ENCODE measurements around the gene FCER1G. TPM values are rescaled to one million over a fixed set of nuclear protein-coding genes. Genes with fewer than 3 reads are reported as not detected.

Gene FCER1G
- total and polyA plus RNA-seq, 2 of the 4 experiments (the other 2 are of a cell fraction), result 0.44 TPM; not detected in 1

DNA sequence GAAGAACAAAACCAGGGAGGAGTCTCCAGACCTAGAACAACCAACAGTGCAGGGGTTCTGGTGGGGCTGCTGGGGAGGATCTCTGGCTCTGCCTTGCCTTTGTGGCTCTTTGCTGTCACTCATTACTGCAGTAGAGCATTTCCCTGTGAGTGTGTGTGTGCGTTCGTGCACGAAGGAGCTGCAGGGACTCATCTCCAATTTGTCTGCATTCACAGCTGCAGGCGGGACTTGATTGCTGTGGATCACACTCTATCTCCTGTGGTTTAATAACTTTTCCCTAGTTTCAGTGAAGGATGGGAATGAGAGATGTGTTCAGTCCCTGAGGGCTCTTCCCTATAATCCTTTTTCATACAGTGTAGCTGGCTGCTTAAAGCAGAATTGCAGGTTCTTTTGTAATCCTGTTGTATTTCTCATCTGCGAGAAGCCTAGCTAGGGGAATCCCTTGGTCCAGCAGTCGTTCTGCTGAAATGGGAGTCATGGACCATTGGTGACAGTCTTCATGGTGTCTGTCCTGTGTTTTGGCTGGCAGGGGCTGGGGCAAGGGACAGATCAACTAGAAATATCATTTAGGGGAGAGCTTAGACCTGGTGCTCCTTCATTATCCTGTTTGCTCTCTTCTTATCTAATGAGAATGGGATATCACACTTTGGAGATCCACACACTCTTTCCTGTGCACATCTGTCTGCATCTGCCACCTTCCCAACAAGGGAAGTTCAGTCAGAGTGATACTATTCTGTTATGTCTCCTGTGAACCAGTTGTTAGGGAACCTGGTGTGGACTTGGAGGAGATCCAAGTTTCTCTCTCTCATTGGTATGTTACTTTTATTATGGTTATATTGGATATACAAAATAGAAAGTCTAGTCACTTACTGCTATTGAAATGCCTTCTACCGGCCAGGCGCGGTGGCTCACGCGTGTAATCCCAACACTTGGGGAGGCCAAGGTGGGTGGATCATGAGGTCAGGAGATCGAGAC lies 46.5 kb downstream of the FCER1G start:
- Histone ChIP-seq H4K20me1 (ENCODE audit: insufficient read depth, low read length) (no peaks in the 10 kb centered on the region), H3K18ac (ENCODE audit: low read depth, low read length) (no peak overlapping the region), H3K4me1 (ENCODE audit: control insufficient read depth, insufficient read depth, low read length) (no peaks in the 10 kb centered on the region), H4K5ac (ENCODE audit: low read depth, low read length) (no peak overlapping the region), H3K27me3 (ENCODE audit: control insufficient read depth, insufficient read depth, low read length) (peaks cover 36% of the 10 kb centered on the region), H2BK5ac (ENCODE audit: low read depth, low read length, poor library complexity, severe bottlenecking) (no peak overlapping the region), H3K9ac (ENCODE audit: low read depth, low read length) (no peak overlapping the region), H2BK20ac (ENCODE audit: low read depth, low read length) (no peak overlapping the region), H3K23ac (ENCODE audit: low read depth, low read length) (no peak overlapping the region), H3K36me3 (ENCODE audit: control insufficient read depth, insufficient read depth, low read length) (no peaks in the 10 kb centered on the region), H3K9me3 (ENCODE audit: control insufficient read depth, insufficient read depth, low read length) (peaks cover 11% of the 10 kb centered on the region), H3K4me2 (ENCODE audit: low read depth, low read length) (no peak overlapping the region), H3K4ac (ENCODE audit: low read depth, low read length) (no peak overlapping the region), H3K79me1 (ENCODE audit: low read depth in 1 of 2, low read length in 2 of 2) (no peaks in the 10 kb centered on the region), H4K8ac (ENCODE audit: low read depth in 2 of 2, low read length in 2 of 2) (no peak overlapping the region), H2BK15ac (ENCODE audit: low read depth, low read length) (no peak overlapping the region), H3K9me1 (ENCODE audit: insufficient read depth, low read length) (no peaks in the 10 kb centered on the region), H4K91ac (ENCODE audit: insufficient read depth, low read depth, low read length) (no peak overlapping the region), H2AFZ (replicated peaks; ENCODE audit: low read length, poor library complexity) (no peak overlapping the region), H3K14ac (replicated peaks; ENCODE audit: low read depth, low read length) (no peak overlapping the region), H2AK5ac (ENCODE audit: low read depth, low read length) (no peak overlapping the region), H3K4me3 (ENCODE audit: insufficient read depth, low read depth, low read length) (no peak overlapping the region), H2BK120ac (ENCODE audit: low read depth, low read length) (no peak overlapping the region), H3K56ac (ENCODE audit: extremely low read depth, insufficient read depth, low read length) (no peak overlapping the region), H3K27ac (ENCODE audit: insufficient read depth, low read length) (no peak overlapping the region), H2AK9ac (replicated peaks; ENCODE audit: low read depth, low read length, poor library complexity) (no peak overlapping the region)
- dilution Hi-C loops (cut with HindIII; ENCODE audit: low sequenced_read_pairs, unreplicated experiment), result no loop called here
- TF ChIP-seq, protein P1, sequence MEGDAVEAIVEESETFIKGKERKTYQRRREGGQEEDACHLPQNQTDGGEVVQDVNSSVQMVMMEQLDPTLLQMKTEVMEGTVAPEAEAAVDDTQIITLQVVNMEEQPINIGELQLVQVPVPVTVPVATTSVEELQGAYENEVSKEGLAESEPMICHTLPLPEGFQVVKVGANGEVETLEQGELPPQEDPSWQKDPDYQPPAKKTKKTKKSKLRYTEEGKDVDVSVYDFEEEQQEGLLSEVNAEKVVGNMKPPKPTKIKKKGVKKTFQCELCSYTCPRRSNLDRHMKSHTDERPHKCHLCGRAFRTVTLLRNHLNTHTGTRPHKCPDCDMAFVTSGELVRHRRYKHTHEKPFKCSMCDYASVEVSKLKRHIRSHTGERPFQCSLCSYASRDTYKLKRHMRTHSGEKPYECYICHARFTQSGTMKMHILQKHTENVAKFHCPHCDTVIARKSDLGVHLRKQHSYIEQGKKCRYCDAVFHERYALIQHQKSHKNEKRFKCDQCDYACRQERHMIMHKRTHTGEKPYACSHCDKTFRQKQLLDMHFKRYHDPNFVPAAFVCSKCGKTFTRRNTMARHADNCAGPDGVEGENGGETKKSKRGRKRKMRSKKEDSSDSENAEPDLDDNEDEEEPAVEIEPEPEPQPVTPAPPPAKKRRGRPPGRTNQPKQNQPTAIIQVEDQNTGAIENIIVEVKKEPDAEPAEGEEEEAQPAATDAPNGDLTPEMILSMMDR (conservative IDR thresholded peaks at IDR 0.05; ENCODE audit: low read depth, low read length), result no peak
- TF ChIP-seq RCOR1 (IDR thresholded peaks at IDR 0.05; ENCODE audit: insufficient replicate concordance, low read length) (no peak), POLR2A (IDR thresholded peaks at IDR 0.05; ENCODE audit: low read depth, low read length) (no peak), MAFK (IDR thresholded peaks at IDR 0.05; ENCODE audit: low read depth, low read length) (no peak), RAD21 (IDR thresholded peaks at IDR 0.05; ENCODE audit: low read length) (no peak)
- TF ChIP-seq, protein P2, sequence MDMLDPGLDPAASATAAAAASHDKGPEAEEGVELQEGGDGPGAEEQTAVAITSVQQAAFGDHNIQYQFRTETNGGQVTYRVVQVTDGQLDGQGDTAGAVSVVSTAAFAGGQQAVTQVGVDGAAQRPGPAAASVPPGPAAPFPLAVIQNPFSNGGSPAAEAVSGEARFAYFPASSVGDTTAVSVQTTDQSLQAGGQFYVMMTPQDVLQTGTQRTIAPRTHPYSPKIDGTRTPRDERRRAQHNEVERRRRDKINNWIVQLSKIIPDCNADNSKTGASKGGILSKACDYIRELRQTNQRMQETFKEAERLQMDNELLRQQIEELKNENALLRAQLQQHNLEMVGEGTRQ (IDR thresholded peaks at IDR 0.05; ENCODE audit: low read depth, low read length), result no peak
- WGBS, 2 experiments (ENCODE audit: extremely low coverage in 2 of 2, insufficient read length in 1 of 2), result 53% methylated on average over 2 of the region's 12 CpGs; no CpG with 5 or more reads in 1 of the 2 experiments
- ChIA-PET CTCF (interaction anchor here (0.6 kb wide), 1 partner anchor 229 kb away, joined by 3 read pairs; no protein-coding TSS in a partner anchor), POLR2A (ENCODE audit: unreplicated experiment) (no interaction called here)
- DNase-seq, result no peak
- intact Hi-C loops (cut with micrococcal nuclease), result no loop called here
- no TSS peak for BruUV-seq (replicated peaks)
- in situ Hi-C loops (cut with MboI; ENCODE audit: low sequenced_read_pairs), result no loop called here
- no peak for ATAC-seq (ENCODE audit: low read depth)

All from IMR-90 (cell line).